Measurements from ENCODE around the gene STARD3.
"Not testable (repeated sequence)": the region's sequence is repeated elsewhere in the genome, so short reads cannot be mapped to it uniquely, and the experiment has no call there.

STARD3 gene

GRCh38 chr17:39695089-39695474, 58.1 kb downstream of the STARD3 start:
- DNase-seq (ENCODE audit: low spot score) = no peak
- Histone ChIP-seq H3K27ac (no peak overlapping the region), H3K4me3 (no peak overlapping the region)
- TF ChIP-seq CTCF (IDR thresholded peaks at IDR 0.05) = no peak

- no peak overlapping the region for H3K4me3 ChIP-seq
- no peak overlapping the region for H3K27ac ChIP-seq
- DNase-seq (ENCODE audit: low spot score) = no peak
- TF ChIP-seq CTCF (IDR thresholded peaks at IDR 0.05) = no peak
These were observed 59.8 kb downstream of the STARD3 start for GRCh38 chr17:39696731-39697130.

- TF ChIP-seq CTCF (IDR thresholded peaks at IDR 0.05) = no peak
- no peak overlapping the region for H3K4me3 ChIP-seq
- DNase-seq (ENCODE audit: low spot score) = no peak
- no peak overlapping the region for H3K27ac ChIP-seq
These were observed 61.0 kb downstream of the STARD3 start for GRCh38 chr17:39697961-39698360.

- Histone ChIP-seq H3K4me3 (peak overlapping the region; percentile 100), H3K27ac (peak overlapping the region; percentile 79 to 97)
- not testable (repeated sequence) for DNase-seq (ENCODE audit: low spot score)
These were observed 62.3 kb downstream of the STARD3 start for GRCh38 chr17:39699157-39699817.

- TF ChIP-seq CTCF (IDR thresholded peaks at IDR 0.05) = no peak
- no peak for DNase-seq (ENCODE audit: low spot score)
- Histone ChIP-seq H3K4me3 (peak within 1 kb of the TSS; percentile 100), H3K27ac (peak within 1 kb of the TSS; percentile 79 to 97)
These were observed 62.8 kb downstream of the STARD3 start, which contains the start of gene ERBB2 for GRCh38 chr17:39699818-39700147. TSS of gene ERBB2 (plus strand) at chr17:39700064. CDS start at chr17:39700239, 175 bp downstream.

GRCh38 chr17:39700148-39700987, 63.4 kb downstream of the STARD3 start:
- no peak for DNase-seq (ENCODE audit: low spot score)
- TF ChIP-seq CTCF (IDR thresholded peaks at IDR 0.05) = no peak
- H3K4me3 ChIP-seq = peak overlapping the region; percentile 100
- H3K27ac ChIP-seq = peak overlapping the region; percentile 79 to 97

- Histone ChIP-seq H3K27ac (peak overlapping the region; percentile 79 to 97), H3K4me3 (peak overlapping the region; percentile 100)
- no peak for TF ChIP-seq CTCF (IDR thresholded peaks at IDR 0.05)
- no peak for DNase-seq (ENCODE audit: low spot score)
These were observed 64.3 kb downstream of the STARD3 start for GRCh38 chr17:39701012-39701783.
